IPS-18a (cell line): Measurements from ENCODE around the gene RNF175.
A peak's percentile ranks its signal among the peaks of the same experiment; 100 is the strongest.

ENCODE experiments used
- H3K27ac ChIP-seq: one replicate; pipeline ENCODE4 v1.5.1; 2013; ENCODE audit warnings: low read length
- H3K27me3 ChIP-seq: one replicate; pipeline ENCODE4 v1.6.1; 2013; ENCODE audit warnings: mild to moderate bottlenecking, low read length; ENCODE audit not compliant: control insufficient read depth, insufficient read depth
- H3K36me3 ChIP-seq: one replicate; pipeline ENCODE4 v1.6.1; 2013; ENCODE audit warnings: low read depth, low read length; ENCODE audit not compliant: control insufficient read depth
- H3K4me1 ChIP-seq: one replicate; pipeline ENCODE4 v1.6.1; 2013; ENCODE audit warnings: low read depth, low read length; ENCODE audit not compliant: control insufficient read depth
- H3K4me3 ChIP-seq: one replicate; pipeline ENCODE4 v1.5.1; 2013; ENCODE audit warnings: low read length
- H3K9ac ChIP-seq: one replicate; pipeline ENCODE4 v1.6.1; 2013; ENCODE audit warnings: mild to moderate bottlenecking, low read length, moderate library complexity
- H3K9me3 ChIP-seq: one replicate; pipeline ENCODE4 v1.6.1; 2013; ENCODE audit warnings: low read depth, low read length; ENCODE audit not compliant: control insufficient read depth

Gene RNF175

GRCh38 chr4:153759407-153760316, at the start of gene RNF175:
Gene RNF175 (minus strand): TSS chr4:153760024. CDS start chr4:153759862, 162 bp downstream.
- Histone ChIP-seq H3K4me1 (peaks cover 28% of the 10 kb centered on the region), H3K9me3 (no peaks in the 10 kb centered on the region), H3K27ac (no peak within 1 kb of the TSS), H3K27me3 (peaks cover 8% of the 10 kb centered on the region), H3K4me3 (peak within 1 kb of the TSS; percentile 72), H3K36me3 (no peaks in the 10 kb centered on the region), H3K9ac (peak within 1 kb of the TSS; percentile 62)

GRCh38 chr4:153809307-153809706, 49.5 kb upstream of the RNF175 start:
- Histone ChIP-seq H3K4me3 (no peak overlapping the region), H3K9me3 (no peaks in the 10 kb centered on the region), H3K9ac (no peak overlapping the region), H3K27me3 (no peaks in the 10 kb centered on the region), H3K36me3 (no peaks in the 10 kb centered on the region), H3K27ac (no peak overlapping the region), H3K4me1 (peaks cover 10% of the 10 kb centered on the region)

- H3K4me3 ChIP-seq = no peak overlapping the region
- no peak overlapping the region for H3K9ac ChIP-seq
- H3K36me3 ChIP-seq = no peaks in the 10 kb centered on the region
- H3K27ac ChIP-seq = no peak overlapping the region
- peaks cover 10% of the 10 kb centered on the region for H3K4me1 ChIP-seq
- no peaks in the 10 kb centered on the region for H3K9me3 ChIP-seq
- H3K27me3 ChIP-seq = no peaks in the 10 kb centered on the region
Measured at GRCh38 chr4:153808175-153808574, 48.4 kb upstream of the RNF175 start.

GRCh38 chr4:153806073-153806472, 46.2 kb upstream of the RNF175 start:
- Histone ChIP-seq H3K9me3 (no peaks in the 10 kb centered on the region), H3K9ac (no peak overlapping the region), H3K36me3 (no peaks in the 10 kb centered on the region), H3K4me3 (no peak overlapping the region), H3K27ac (no peak overlapping the region), H3K27me3 (no peaks in the 10 kb centered on the region), H3K4me1 (no peaks in the 10 kb centered on the region)

- no peaks in the 10 kb centered on the region for H3K27me3 ChIP-seq
- no peak overlapping the region for H3K27ac ChIP-seq
- no peak overlapping the region for H3K4me3 ChIP-seq
- H3K4me1 ChIP-seq = no peaks in the 10 kb centered on the region
- no peak overlapping the region for H3K9ac ChIP-seq
- H3K9me3 ChIP-seq = no peaks in the 10 kb centered on the region
- H3K36me3 ChIP-seq = no peaks in the 10 kb centered on the region
Measured at GRCh38 chr4:153804722-153805121, 44.9 kb upstream of the RNF175 start.

GRCh38 chr4:153799694-153800074, 39.9 kb upstream of the RNF175 start:
- peaks cover 14% of the 10 kb centered on the region for H3K4me1 ChIP-seq
- H3K4me3 ChIP-seq = no peak overlapping the region
- H3K27ac ChIP-seq = no peak overlapping the region
- no peaks in the 10 kb centered on the region for H3K27me3 ChIP-seq
- no peak overlapping the region for H3K9ac ChIP-seq
- no peaks in the 10 kb centered on the region for H3K36me3 ChIP-seq
- no peaks in the 10 kb centered on the region for H3K9me3 ChIP-seq

GRCh38 chr4:153798901-153799693, 39.3 kb upstream of the RNF175 start:
- Histone ChIP-seq H3K4me1 (peaks cover 18% of the 10 kb centered on the region), H3K4me3 (no peak overlapping the region), H3K9me3 (no peaks in the 10 kb centered on the region), H3K36me3 (no peaks in the 10 kb centered on the region), H3K27me3 (no peaks in the 10 kb centered on the region), H3K27ac (no peak overlapping the region), H3K9ac (no peak overlapping the region)

- H3K27me3 ChIP-seq = no peaks in the 10 kb centered on the region
- no peaks in the 10 kb centered on the region for H3K36me3 ChIP-seq
- no peak overlapping the region for H3K27ac ChIP-seq
- H3K4me3 ChIP-seq = no peak overlapping the region
- no peak overlapping the region for H3K9ac ChIP-seq
- no peaks in the 10 kb centered on the region for H3K9me3 ChIP-seq
- H3K4me1 ChIP-seq = peaks cover 25% of the 10 kb centered on the region
Measured at GRCh38 chr4:153798420-153798819, 38.6 kb upstream of the RNF175 start.

- Histone ChIP-seq H3K4me1 (peaks cover 41% of the 10 kb centered on the region), H3K27me3 (peaks cover 8% of the 10 kb centered on the region), H3K9ac (no peak overlapping the region)
Measured at GRCh38 chr4:153794006-153794405, 34.2 kb upstream of the RNF175 start.

GRCh38 chr4:153792618-153793247, 32.9 kb upstream of the RNF175 start:
- Histone ChIP-seq H3K4me3 (peak overlapping the region; percentile 94), H3K36me3 (no peaks in the 10 kb centered on the region), H3K27me3 (peaks cover 8% of the 10 kb centered on the region), H3K9ac (peak overlapping the region; percentile 80), H3K4me1 (peaks cover 35% of the 10 kb centered on the region), H3K27ac (peak overlapping the region; percentile 9), H3K9me3 (no peaks in the 10 kb centered on the region)

More at GRCh38 chr4:153794006-153794405, 34.2 kb upstream of the RNF175 start:
- Histone ChIP-seq H3K9me3 (no peaks in the 10 kb centered on the region), H3K27ac (no peak overlapping the region), H3K4me3 (no peak overlapping the region), H3K36me3 (no peaks in the 10 kb centered on the region)
